ENCODE results near the gene ROPN1L. TPM values are rescaled to one million over a fixed set of nuclear protein-coding genes. Genes with fewer than 3 reads are reported as not detected.

The ROPN1L gene
- total and polyA plus RNA-seq, 12 donors = 0.15 to 3.9 (median 0.42) TPM; not detected in 3

DNA sequence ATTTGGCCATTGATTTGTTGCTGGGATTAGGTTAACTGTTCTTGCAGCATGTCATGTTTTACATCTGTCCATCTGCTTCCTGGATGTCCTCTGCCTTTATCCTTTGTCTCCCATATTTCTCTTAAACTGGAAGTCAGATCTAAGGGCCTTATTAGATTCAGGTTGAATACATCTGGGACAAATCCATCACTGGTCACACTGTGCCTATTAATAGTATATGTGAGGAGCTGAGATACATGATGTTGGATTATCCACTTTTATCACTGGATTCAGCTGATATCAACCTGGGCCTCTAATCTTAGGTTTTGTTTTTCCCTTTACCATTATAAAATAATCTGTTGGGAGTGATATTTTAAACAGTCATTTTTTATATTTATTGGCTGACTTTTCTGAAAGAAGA, 41.8 kb upstream of the ROPN1L start:
- no peak for TF ChIP-seq POLR2A (IDR thresholded peaks at IDR 0.05)
- TF ChIP-seq, protein P1, sequence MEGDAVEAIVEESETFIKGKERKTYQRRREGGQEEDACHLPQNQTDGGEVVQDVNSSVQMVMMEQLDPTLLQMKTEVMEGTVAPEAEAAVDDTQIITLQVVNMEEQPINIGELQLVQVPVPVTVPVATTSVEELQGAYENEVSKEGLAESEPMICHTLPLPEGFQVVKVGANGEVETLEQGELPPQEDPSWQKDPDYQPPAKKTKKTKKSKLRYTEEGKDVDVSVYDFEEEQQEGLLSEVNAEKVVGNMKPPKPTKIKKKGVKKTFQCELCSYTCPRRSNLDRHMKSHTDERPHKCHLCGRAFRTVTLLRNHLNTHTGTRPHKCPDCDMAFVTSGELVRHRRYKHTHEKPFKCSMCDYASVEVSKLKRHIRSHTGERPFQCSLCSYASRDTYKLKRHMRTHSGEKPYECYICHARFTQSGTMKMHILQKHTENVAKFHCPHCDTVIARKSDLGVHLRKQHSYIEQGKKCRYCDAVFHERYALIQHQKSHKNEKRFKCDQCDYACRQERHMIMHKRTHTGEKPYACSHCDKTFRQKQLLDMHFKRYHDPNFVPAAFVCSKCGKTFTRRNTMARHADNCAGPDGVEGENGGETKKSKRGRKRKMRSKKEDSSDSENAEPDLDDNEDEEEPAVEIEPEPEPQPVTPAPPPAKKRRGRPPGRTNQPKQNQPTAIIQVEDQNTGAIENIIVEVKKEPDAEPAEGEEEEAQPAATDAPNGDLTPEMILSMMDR (IDR thresholded peaks at IDR 0.05) = no peak
- no peak overlapping the region for H3K27ac ChIP-seq
- H3K27me3 ChIP-seq = no peaks in the 10 kb centered on the region
- no peak for DNase-seq
- H3K4me3 ChIP-seq = no peak overlapping the region
- H3K9me3 ChIP-seq (replicated peaks in 1 of 3) = no peaks in the 10 kb centered on the region
- peaks cover 0 to 9% of the 10 kb centered on the region in 2 donors for H3K4me1 ChIP-seq (replicated peaks in 1 of 2)
- intact Hi-C loops (cut with DNase I) = no loop called here
- H3K36me3 ChIP-seq (replicated peaks in 1 of 2) = peaks cover 0 to 45% of the 10 kb centered on the region in 2 donors

DNA sequence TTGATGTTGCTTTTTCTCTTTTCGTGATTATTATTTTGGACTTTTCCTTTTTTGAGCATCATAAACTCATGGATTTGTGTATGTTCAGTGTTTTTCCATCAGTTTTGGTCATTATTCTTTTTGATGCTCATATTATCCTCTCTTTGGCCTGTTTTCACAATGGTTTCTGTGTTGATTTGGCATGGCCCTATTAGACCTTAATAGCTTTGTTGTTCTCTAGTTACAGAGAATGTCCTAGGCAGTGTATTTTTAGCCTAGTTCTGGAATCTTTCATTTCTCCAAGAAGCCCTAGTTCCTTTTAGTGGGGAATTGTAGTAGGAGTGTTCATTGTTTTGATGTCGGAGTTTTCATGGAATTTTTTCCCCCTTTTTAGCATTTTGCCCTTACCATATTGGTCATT, 41.3 kb upstream of the ROPN1L start:
- H3K27ac ChIP-seq = no peak overlapping the region
- WGBS, 4 donors = 86 to 95% (median 93%) methylated on average over 2 of the region's 2 CpGs
- intact Hi-C loops (cut with DNase I) = no loop called here
- TF ChIP-seq, protein P1 (IDR thresholded peaks at IDR 0.05) = no peak
- no peak for TF ChIP-seq POLR2A (IDR thresholded peaks at IDR 0.05)
- no peak overlapping the region for H3K4me3 ChIP-seq
- no peaks in the 10 kb centered on the region for H3K27me3 ChIP-seq
- peaks cover 0 to 44% of the 10 kb centered on the region in 2 donors for H3K36me3 ChIP-seq (replicated peaks in 1 of 2)
- H3K9me3 ChIP-seq (replicated peaks in 1 of 3) = no peaks in the 10 kb centered on the region
- DNase-seq = no peak
- peaks cover 0 to 9% of the 10 kb centered on the region in 2 donors for H3K4me1 ChIP-seq (replicated peaks in 1 of 2)

DNA sequence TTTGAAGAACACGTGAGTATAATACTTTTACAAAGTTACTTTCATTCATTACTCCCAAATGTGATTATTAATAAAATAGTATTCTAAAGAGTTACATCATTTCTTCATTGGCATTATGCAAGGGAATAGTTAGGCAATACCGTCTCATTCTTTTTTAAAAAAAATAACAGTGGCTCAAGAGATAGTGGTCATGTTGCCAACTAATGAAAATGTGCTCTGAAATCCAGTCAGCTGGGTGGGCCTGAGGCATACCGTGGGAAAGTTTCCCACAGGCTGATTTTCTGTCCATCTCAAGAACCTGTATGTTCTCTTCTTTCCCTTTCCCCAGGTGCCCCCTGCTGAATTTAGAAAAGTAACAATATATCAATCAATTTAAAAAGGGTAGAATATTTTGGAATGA, 40.8 kb upstream of the ROPN1L start:
- no peak for DNase-seq
- Histone ChIP-seq H3K36me3 (replicated peaks in 1 of 2) (peaks cover 0 to 44% of the 10 kb centered on the region in 2 donors), H3K4me1 (replicated peaks in 1 of 2) (peaks cover 0 to 9% of the 10 kb centered on the region in 2 donors), H3K9me3 (replicated peaks in 1 of 3) (no peaks in the 10 kb centered on the region), H3K27me3 (no peaks in the 10 kb centered on the region), H3K27ac (no peak overlapping the region), H3K4me3 (no peak overlapping the region)
- TF ChIP-seq, protein P1 (IDR thresholded peaks at IDR 0.05) = no peak
- no peak for TF ChIP-seq POLR2A (IDR thresholded peaks at IDR 0.05)
- intact Hi-C loops (cut with DNase I) = no loop called here
- WGBS, 4 donors = 64 to 74% (median 67%) methylated on average over 3 of the region's 3 CpGs

DNA sequence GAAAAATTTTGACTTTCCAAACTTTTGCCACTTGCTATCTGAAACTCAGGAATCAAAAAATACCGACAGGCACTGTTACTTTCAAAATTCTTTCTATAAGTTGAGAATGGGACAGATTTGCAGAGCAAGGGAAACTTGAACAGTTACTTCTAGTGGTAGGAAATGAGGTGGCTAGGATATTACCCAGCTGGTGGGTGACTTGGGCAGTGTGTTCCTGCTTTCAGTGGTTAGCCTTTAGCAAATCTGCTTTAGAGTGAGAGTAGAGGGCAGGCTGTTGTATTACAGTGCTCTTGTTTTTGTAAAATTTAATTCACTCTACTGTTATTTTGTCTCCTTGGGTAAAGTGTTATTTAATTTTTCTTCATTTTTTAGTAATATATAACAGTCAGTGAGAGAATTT, 40.2 kb upstream of the ROPN1L start:
- peaks cover 0 to 49% of the 10 kb centered on the region in 2 donors for H3K36me3 ChIP-seq (replicated peaks in 1 of 2)
- WGBS, 4 donors = 77 to 86% (median 83%) methylated on average over 1 of the region's 1 CpG
- intact Hi-C loops (cut with DNase I) = no loop called here
- DNase-seq = no peak
- no peaks in the 10 kb centered on the region for H3K9me3 ChIP-seq (replicated peaks in 1 of 3)
- H3K27ac ChIP-seq = no peak overlapping the region
- H3K27me3 ChIP-seq = no peaks in the 10 kb centered on the region
- TF ChIP-seq POLR2A (IDR thresholded peaks at IDR 0.05) = no peak
- TF ChIP-seq, protein P1 (IDR thresholded peaks at IDR 0.05) = no peak
- H3K4me1 ChIP-seq (replicated peaks in 1 of 2) = peaks cover 0 to 9% of the 10 kb centered on the region in 2 donors
- no peak overlapping the region for H3K4me3 ChIP-seq
